AG04449 (cell line): ENCODE results near the gene PCARE.

ENCODE experiments used
- CTCF ChIA-PET: fragments of 350-600 bp; formaldehyde crosslinking; extraction: SDS; loops from one replicate; lab custom pipeline; 2021; ENCODE audit warnings: antibody characterized with exemption; lab: Yijun Ruan, JAX
- POLR2A ChIA-PET: fragments of 400-600, 350-600 bp; formaldehyde crosslinking; extraction: SDS; loops from one replicate; lab custom pipeline; 2020; ENCODE audit warnings: antibody characterized with exemption, inconsistent platforms; lab: Yijun Ruan, JAX
- DNase-seq: peaks from one replicate; pipeline ENCODE4 v3.0.0-alpha.2; 2010; ENCODE audit warnings: low read depth, low spot score
- H3K4me3 ChIP-seq: 2 replicates; pipeline ENCODE4 v1.5.1; 2011; ENCODE audit warnings: low read depth, mild to moderate bottlenecking, control low read depth, low read length
- CTCF ChIP-seq: IDR thresholded peaks from one replicate; pipeline ENCODE4 v1.5.1; 2011; ENCODE audit warnings: mild to moderate bottlenecking, moderate library complexity, low read length, control low read depth, inconsistent platforms; ENCODE audit not compliant: insufficient read depth; ENCODE audit errors: missing control alignments

PCARE gene

GRCh38 chr2:29066271-29066860 is 8.0 kb downstream of the PCARE start:
- CTCF ChIA-PET: interaction anchor here (1.4 kb wide), 1 partner anchor 11 kb away, joined by 4 read pairs; no protein-coding TSS in a partner anchor

GRCh38 chr2:29065068-29065811 is 9.1 kb downstream of the PCARE start:
- no peak overlapping the region for H3K4me3 ChIP-seq
- no peak for TF ChIP-seq CTCF
- ChIA-PET POLR2A (no interaction called here), CTCF (interaction anchor here (1.4 kb wide), 1 partner anchor 12 kb away, joined by 4 read pairs; no protein-coding TSS in a partner anchor)
- DNase-seq: no peak

More at GRCh38 chr2:29066271-29066860, 8.0 kb downstream of the PCARE start:
- no peak for DNase-seq
- no peak for TF ChIP-seq CTCF
- POLR2A ChIA-PET: no interaction called here
- no peak overlapping the region for H3K4me3 ChIP-seq

GRCh38 chr2:29064746-29065067 is 9.6 kb downstream of the PCARE start:
- CTCF ChIA-PET: no interaction called here
- POLR2A ChIA-PET: no interaction called here
- DNase-seq: no peak
- TF ChIP-seq CTCF: no peak
- no peak overlapping the region for H3K4me3 ChIP-seq

GRCh38 chr2:29064346-29064715 is 10.0 kb downstream of the PCARE start:
- ChIA-PET POLR2A (no interaction called here), CTCF (interaction anchor here (1.3 kb wide), 1 partner anchor 13 kb away, joined by 4 read pairs; no protein-coding TSS in a partner anchor)
- no peak for TF ChIP-seq CTCF
- no peak for DNase-seq
- H3K4me3 ChIP-seq: no peak overlapping the region

GRCh38 chr2:29063646-29064345 is 10.5 kb downstream of the PCARE start:
- peak; percentile 12 for DNase-seq
- ChIA-PET POLR2A (no interaction called here), CTCF (interaction anchor here (0.8 to 1.3 kb wide), 2 partner anchors 14 to 105 kb away, joined by 3 to 4 read pairs; no protein-coding TSS in a partner anchor)
- no peak for TF ChIP-seq CTCF
- no peak overlapping the region; the same call in 1 of the 2 replicates for H3K4me3 ChIP-seq

- no peak overlapping the region for H3K4me3 ChIP-seq
- DNase-seq: no peak
- ChIA-PET CTCF (interaction anchor here (0.8 to 1.4 kb wide), 3 partner anchors 14 to 104 kb away, joined by 3 to 4 read pairs (median 4); no protein-coding TSS in a partner anchor), POLR2A (no interaction called here)
- TF ChIP-seq CTCF: no peak
These were observed 11.3 kb downstream of the PCARE start for GRCh38 chr2:29063056-29063455.
